Glomerular visceral epithelial cell (primary cell): Measurements from ENCODE around the gene MARCHF3.
A peak's percentile ranks its signal among the peaks of the same experiment; 100 is the strongest.
"Not testable (repeated sequence)": the region's sequence is repeated elsewhere in the genome, so short reads cannot be mapped to it uniquely, and the experiment has no call there.

ENCODE experiments used
- DNase-seq: peaks from one replicate; pipeline ENCODE4 v3.0.0-alpha.2; 2016; ENCODE audit errors: extremely low spot score

MARCHF3 gene

GRCh38 chr5:126875303-126875785 lies 155.0 kb downstream of the MARCHF3 start:
- no peak for DNase-seq

DNA sequence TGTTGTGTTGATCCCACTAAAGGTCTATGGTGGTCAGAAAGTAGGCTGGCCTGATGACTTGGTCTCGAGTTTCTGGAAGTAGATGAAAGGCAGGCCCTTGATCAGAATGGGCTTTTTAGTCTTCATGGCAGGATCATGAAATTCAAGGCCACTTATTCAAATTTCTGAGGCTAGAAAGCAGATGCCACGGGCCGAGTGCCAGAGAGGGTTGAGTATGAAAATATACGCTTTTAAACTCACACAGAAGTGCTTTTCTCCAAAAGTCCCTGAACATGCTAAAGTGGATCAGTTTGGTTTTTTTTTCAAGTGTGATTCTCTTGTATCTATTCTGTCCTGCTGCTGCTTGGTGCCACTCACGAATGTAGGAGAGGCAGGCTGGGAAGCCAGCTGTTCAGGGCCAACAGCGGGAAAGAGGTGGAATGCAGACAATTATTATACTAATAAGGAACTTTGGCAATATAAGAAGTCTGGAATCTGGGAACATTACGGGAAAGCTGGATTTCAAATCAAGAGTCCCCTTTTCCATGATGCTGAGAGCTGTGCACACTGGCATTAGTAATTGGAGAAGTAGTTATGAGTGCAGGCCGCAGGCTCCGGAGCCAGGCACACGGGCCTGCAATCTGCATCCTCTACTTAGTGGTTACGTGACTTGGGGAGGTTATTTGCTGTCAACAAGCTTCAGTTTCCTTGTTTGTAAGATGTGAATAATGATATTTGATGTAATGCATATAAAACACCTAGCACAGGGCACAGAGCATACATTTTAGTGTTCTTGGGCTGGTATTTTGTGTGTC lies 157.6 kb downstream of the MARCHF3 start:
- DNase-seq, result no peak

GRCh38 chr5:126871441-126871840 lies 158.9 kb downstream of the MARCHF3 start:
- no peak for DNase-seq

GRCh38 chr5:126869005-126869451 lies 161.3 kb downstream of the MARCHF3 start:
- DNase-seq, result no peak

- no peak for DNase-seq
Measured at GRCh38 chr5:126868338-126869004, 161.9 kb downstream of the MARCHF3 start.

- no peak for DNase-seq
Measured at GRCh38 chr5:126866851-126867636, 163.3 kb downstream of the MARCHF3 start.

DNA sequence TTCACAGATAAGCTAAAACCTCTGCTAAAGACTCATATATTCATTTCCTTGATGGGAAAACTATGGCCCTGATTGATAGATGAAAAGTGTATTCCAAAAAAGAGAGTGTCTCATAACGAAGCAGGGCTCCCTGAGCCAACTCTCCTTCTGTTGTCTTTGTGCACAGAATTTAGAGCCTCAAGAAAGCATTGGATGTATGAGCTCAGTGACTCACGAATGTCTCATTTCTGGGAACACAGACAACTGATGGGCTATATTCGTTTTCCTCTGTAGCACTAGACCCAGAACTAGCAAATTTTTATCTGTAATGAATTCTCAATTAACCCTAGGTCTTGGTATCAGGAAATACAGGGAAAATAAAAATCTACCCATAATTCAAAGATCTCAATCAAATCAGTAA lies 165.1 kb downstream of the MARCHF3 start:
- peak; percentile 26 for DNase-seq

- DNase-seq, result no peak
Measured at GRCh38 chr5:126864042-126864688, 166.2 kb downstream of the MARCHF3 start.

- DNase-seq, result no peak
Measured at GRCh38 chr5:126863402-126863801, 167.0 kb downstream of the MARCHF3 start.

DNA sequence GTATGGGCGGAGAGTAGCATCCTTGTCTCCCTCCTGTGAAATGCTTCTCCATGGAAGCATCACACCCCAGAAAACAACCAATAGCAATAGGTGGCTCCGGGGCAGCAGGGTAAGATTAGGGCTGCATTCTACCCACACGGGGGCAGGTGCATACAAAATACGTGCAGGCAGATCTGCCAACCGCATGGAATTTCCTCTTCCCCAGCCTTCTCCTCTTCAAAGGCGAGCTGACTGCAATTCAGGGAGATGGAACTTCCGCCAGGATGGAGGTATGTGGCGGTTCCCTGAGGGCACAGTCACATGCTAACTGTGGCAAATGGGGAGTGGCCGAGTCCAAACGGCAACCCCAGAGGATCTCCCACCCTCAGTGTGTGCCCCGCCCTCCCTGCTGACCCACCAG lies 171.9 kb downstream of the MARCHF3 start:
- no peak for DNase-seq

DNA sequence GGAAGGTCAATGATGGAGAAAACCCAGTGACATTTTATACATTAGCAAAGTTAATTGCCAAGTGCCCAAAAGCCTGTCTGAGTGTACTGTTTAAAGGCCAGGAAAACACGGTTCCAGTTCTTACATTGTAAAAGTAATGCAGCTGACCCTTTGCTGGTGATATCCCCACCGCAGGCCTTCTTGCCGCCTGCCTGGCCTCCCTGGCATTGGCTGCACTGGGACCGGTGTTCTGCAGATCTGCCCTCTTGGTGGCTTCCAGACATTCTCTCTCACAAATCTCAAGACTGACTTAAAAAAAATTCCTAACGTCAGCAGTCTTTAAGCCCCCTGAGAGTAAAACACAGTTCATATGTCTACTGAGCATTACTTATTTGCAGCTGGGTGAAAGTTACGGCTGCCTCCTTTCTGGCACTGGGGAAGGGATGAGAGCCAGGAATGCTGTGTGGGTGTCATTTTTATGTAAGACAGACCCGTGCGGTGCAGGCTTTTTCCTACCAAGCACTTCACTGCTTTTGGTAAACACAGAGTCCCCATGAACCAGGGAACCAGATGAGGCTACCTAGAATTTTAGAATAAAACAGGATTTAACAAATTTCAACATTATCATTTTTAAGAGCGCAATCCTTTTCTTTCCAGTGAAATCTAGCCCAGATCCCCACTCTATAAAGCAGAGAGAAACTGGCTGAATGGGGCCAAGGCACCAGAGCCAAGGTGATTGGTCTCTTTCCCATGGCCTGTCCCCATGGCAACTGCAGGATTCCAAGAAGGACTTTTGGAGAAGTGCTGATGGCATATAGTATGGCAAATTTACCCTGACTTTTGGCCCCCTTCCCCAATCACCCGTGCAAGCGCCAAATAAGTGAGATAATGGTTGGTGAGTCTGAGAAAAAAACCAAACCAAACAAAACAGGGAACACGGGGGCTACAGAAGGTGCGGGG lies 172.6 kb downstream of the MARCHF3 start:
- no peak for DNase-seq

- DNase-seq, result no peak
Measured at GRCh38 chr5:126855266-126855665, 175.1 kb downstream of the MARCHF3 start.

GRCh38 chr5:126854526-126855110 lies 175.7 kb downstream of the MARCHF3 start:
- DNase-seq, result no peak

DNA sequence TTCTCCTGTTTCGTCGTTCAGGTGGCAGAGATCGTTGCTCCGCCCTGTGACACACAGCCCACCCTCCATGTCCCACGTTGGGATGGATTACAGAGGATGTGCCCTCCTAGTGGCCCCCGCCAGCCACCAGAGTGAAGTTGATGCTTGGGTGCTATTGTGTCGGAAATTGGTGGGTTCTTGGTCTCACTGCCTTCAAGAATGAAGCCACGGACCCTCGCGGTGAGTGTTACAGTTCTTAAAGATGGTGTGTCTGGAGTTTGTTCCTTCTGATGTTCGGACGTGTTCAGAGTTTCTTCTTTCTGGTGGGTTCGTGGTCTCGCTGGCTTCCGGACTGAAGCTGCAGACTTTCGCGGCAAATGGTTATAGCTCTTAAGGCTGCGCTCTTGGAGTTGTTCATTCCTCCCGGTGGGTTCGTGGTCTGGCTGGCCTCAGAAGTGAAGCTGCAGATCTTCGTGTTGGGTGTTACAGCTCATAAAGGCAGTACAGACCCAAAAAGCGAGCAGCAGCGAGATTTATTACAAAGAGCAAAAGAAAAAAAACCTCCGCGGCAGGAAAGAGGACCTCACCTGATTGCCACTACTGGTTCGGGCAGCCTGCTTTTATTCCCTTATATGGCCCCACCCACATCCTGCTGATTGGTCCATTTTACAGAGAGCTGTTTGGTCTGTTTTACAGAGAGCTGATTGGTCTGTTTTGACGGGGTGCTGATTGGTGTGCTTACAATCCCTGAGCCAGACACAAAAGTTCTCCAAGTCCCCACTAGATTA lies 176.6 kb downstream of the MARCHF3 start:
- DNase-seq, result not testable (repeated sequence)

GRCh38 chr5:126852841-126853271 lies 177.5 kb downstream of the MARCHF3 start:
- DNase-seq, result no peak

DNA sequence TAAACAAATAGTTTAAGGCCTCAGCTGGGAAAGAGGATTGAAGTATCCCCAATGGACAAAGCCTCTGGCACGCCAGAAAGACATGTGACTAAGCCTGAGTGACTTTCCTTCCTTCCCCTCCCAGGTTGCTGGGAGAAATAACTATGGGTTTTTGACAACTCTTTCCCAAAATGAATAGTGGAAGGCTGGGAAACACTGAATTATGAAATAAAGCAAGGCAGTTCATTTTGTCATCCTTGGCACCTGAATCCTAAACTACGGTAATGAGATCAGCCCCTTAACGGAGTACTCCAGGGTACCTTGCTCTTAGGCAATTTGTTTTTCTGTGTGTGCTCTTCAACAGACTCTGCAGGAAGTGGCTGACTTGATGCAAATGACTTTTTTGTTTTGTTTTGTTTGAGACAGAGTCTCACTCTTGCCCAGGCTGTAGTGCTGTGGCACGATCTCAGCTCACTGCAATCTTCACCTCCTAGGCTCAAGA lies 178.2 kb downstream of the MARCHF3 start:
- no peak for DNase-seq

- no peak for DNase-seq
Measured at GRCh38 chr5:126851501-126852011, 178.8 kb downstream of the MARCHF3 start.

- DNase-seq, result no peak
Measured at GRCh38 chr5:126849101-126849678, 181.2 kb downstream of the MARCHF3 start.

GRCh38 chr5:126848253-126848652 lies 182.1 kb downstream of the MARCHF3 start:
- DNase-seq, result no peak
